HepG2 (cell line): ENCODE results near the gene JPH4. TPM values are rescaled to one million over a fixed set of nuclear protein-coding genes. Genes with fewer than 3 reads are reported as not detected.

ENCODE experiments used
- ARHGAP35 ChIP-seq: sonication (generic); formaldehyde crosslinking; IDR thresholded peaks from 2 replicates; pipeline ENCODE4 v1.9.0; 2022; ENCODE audit warnings: mild to moderate bottlenecking, inconsistent platforms, moderate library complexity, missing genetic modification reagents, borderline replicate concordance
- EED ChIP-seq: sonication (generic); formaldehyde crosslinking; IDR thresholded peaks from 2 replicates; pipeline ENCODE4 v1.5.0; 2020; ENCODE audit warnings: mild to moderate bottlenecking, missing genetic modification reagents
- FLYWCH1 ChIP-seq: sonication (generic); formaldehyde crosslinking; IDR thresholded peaks from 2 replicates; pipeline ENCODE4 v1.8.1; 2023; ENCODE audit warnings: mild to moderate bottlenecking, missing genetic modification reagents
- FOXP1 ChIP-seq, 2 experiments: fragments of 450-650 bp in 1 of 2; IDR thresholded peaks; 2 replicates each; pipeline ENCODE4 v1.6.1; 2017 to 2018; ENCODE audit warnings: antibody characterized with exemption in 1 of 2
- HOXA9 ChIP-seq: sonication (generic); formaldehyde crosslinking; IDR thresholded peaks from 2 replicates; pipeline ENCODE4 v1.8.1; 2022; ENCODE audit warnings: missing genetic modification reagents, mild to moderate bottlenecking, moderate library complexity, borderline replicate concordance
- KLF9 ChIP-seq: IDR thresholded peaks from 2 replicates; pipeline ENCODE4 v1.6.1; 2016; ENCODE audit warnings: low read depth
- MAFG ChIP-seq: sonication (generic); formaldehyde crosslinking; IDR thresholded peaks from 2 replicates; pipeline ENCODE4 v1.5.1; 2020; ENCODE audit warnings: mild to moderate bottlenecking, missing genetic modification reagents
- SIX4 ChIP-seq: sonication (generic); formaldehyde crosslinking; IDR thresholded peaks from 2 replicates; pipeline ENCODE4 v1.4.0; 2020; ENCODE audit warnings: missing genetic modification reagents
- SMAD1 ChIP-seq: sonication (generic); formaldehyde crosslinking; IDR thresholded peaks from 2 replicates; pipeline ENCODE4 v1.4.0; 2020; ENCODE audit warnings: missing genetic modification reagents, low read depth, mild to moderate bottlenecking, borderline replicate concordance
- SMARCC2 ChIP-seq: fragments of 450-650 bp; IDR thresholded peaks from 2 replicates; pipeline ENCODE4 v1.6.1; 2017; ENCODE audit warnings: antibody characterized with exemption, mild to moderate bottlenecking
- SNAI1 ChIP-seq: sonication (generic); formaldehyde crosslinking; IDR thresholded peaks from 2 replicates; pipeline ENCODE4 v1.5.0; 2020; ENCODE audit warnings: mild to moderate bottlenecking, missing genetic modification reagents, borderline replicate concordance
- ZBTB20 ChIP-seq: sonication (generic); formaldehyde crosslinking; IDR thresholded peaks from 2 replicates; pipeline ENCODE4 v1.8.1; 2023; ENCODE audit warnings: missing genetic modification reagents, low read depth, mild to moderate bottlenecking, borderline replicate concordance
- ZMYM4 ChIP-seq: sonication (generic); formaldehyde crosslinking; IDR thresholded peaks from 2 replicates; pipeline ENCODE4 v1.8.1; 2023; ENCODE audit warnings: mild to moderate bottlenecking, missing genetic modification reagents
- ZNF101 ChIP-seq: sonication (generic); formaldehyde crosslinking; IDR thresholded peaks from 2 replicates; pipeline ENCODE4 v1.4.0; 2020; ENCODE audit warnings: mild to moderate bottlenecking, low read depth, missing genetic modification reagents, borderline replicate concordance
- ZNF124 ChIP-seq: sonication (generic); formaldehyde crosslinking; IDR thresholded peaks from 2 replicates; pipeline ENCODE4 v1.4.0; 2020; ENCODE audit warnings: missing genetic modification reagents
- ZNF180 ChIP-seq: sonication (generic); formaldehyde crosslinking; IDR thresholded peaks from 2 replicates; pipeline ENCODE4 v1.4.0; 2020; ENCODE audit warnings: low read depth, missing genetic modification reagents, borderline replicate concordance
- ZNF230 ChIP-seq: sonication (generic); formaldehyde crosslinking; IDR thresholded peaks from 2 replicates; pipeline ENCODE4 v1.4.0; 2020; ENCODE audit warnings: mild to moderate bottlenecking, missing genetic modification reagents
- ZNF44 ChIP-seq: sonication (generic); formaldehyde crosslinking; IDR thresholded peaks from 2 replicates; pipeline ENCODE4 v1.5.1; 2020; ENCODE audit warnings: mild to moderate bottlenecking, missing genetic modification reagents
- ZNF839 ChIP-seq: sonication (generic); formaldehyde crosslinking; IDR thresholded peaks from 2 replicates; pipeline ENCODE4 v1.4.0; 2020; ENCODE audit warnings: missing genetic modification reagents, mild to moderate bottlenecking, borderline replicate concordance
- polyA plus RNA-seq, 8 experiments: library from polyadenylated mRNA; depleted of rRNA in 3 of 8; stranded (reverse) in 7 of 8; unstranded in 1 of 8; fragments of >200 nt; fragmentation: Illumina TruSeq in 4 of 8; extraction: Trizol in 4 of 8; gene quantifications; 2 replicates each; pipeline versions ENCODE4 v1.2.1 to v1.2.3, GENCODE V29; 2011 to 2016; ENCODE audit warnings: low read depth in 4 of 8, missing spikeins in 1 of 8, mixed read lengths in 1 of 8; ENCODE audit not compliant: insufficient read depth in 1 of 8
- total RNA-seq, 5 experiments: library from RNA; depleted of rRNA; stranded (reverse); fragments of >200 nt; fragmentation: Illumina TruSeq; extraction: Trizol; gene quantifications; 2 replicates each; pipeline ENCODE4 v1.2.3, GENCODE V29; 2016; ENCODE audit warnings: low read depth in 1 of 5
- TF ChIP-seq, protein P1 (sequence below), 2 experiments: IDR thresholded peaks; 2 replicates each; pipeline ENCODE4 v1.6.1; 2011 to 2012; ENCODE audit warnings: low read length in 2 of 2, borderline replicate concordance in 1 of 2, low read depth in 1 of 2, mild to moderate bottlenecking in 1 of 2, moderate library complexity in 1 of 2
- TF ChIP-seq, protein P2 (sequence below): sonication (generic); formaldehyde crosslinking; IDR thresholded peaks from 2 replicates; pipeline ENCODE4 v1.5.0; 2020; ENCODE audit warnings: missing genetic modification reagents, mild to moderate bottlenecking, borderline replicate concordance
- TF ChIP-seq, protein P3 (sequence below): conservative IDR thresholded peaks from 2 replicates; pipeline ENCODE4 v1.6.1; 2018; ENCODE audit warnings: missing genetic modification reagents

JPH4 gene
- total and polyA plus RNA-seq, 2 of the 13 experiments (the other 11 are each of a cell fraction or from before 2014, with no cell fraction given): 0.08 to 0.22 TPM

DNA sequence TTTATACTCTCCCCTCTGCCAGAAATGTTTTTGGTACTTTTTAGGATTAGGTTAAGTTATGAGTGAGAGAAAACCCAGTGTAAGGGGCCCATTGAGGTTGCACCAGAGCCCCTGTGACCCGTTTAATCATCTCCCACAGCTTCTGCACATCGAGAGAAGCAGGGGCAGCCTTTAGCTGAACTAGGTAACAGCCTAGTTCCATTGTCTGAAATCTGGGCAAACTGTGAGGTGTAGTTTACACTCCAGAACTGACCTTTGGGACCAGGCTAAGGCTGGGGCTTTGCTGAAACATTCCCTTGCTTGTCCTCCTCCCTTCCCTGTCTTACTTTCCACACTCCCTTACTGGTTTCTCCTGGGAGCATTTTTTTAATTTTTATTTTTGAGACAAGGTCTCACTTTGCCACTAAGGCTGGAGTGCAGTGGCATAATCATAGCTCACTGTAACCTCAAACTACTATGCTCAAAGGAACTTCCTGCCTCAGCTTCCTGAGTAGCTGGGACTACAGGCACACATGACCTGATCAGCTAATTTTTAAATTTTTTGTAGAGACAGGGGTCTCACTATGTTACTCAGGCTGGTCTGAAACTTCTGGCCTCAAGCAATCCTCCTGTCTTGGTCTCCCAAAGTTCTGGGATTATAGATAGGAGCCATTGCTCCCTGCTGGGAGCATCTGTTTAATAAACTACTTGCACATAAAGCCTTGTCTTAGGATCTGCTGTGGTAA, 31.7 kb upstream of the JPH4 start (continued):
- TF ChIP-seq, protein P1, sequence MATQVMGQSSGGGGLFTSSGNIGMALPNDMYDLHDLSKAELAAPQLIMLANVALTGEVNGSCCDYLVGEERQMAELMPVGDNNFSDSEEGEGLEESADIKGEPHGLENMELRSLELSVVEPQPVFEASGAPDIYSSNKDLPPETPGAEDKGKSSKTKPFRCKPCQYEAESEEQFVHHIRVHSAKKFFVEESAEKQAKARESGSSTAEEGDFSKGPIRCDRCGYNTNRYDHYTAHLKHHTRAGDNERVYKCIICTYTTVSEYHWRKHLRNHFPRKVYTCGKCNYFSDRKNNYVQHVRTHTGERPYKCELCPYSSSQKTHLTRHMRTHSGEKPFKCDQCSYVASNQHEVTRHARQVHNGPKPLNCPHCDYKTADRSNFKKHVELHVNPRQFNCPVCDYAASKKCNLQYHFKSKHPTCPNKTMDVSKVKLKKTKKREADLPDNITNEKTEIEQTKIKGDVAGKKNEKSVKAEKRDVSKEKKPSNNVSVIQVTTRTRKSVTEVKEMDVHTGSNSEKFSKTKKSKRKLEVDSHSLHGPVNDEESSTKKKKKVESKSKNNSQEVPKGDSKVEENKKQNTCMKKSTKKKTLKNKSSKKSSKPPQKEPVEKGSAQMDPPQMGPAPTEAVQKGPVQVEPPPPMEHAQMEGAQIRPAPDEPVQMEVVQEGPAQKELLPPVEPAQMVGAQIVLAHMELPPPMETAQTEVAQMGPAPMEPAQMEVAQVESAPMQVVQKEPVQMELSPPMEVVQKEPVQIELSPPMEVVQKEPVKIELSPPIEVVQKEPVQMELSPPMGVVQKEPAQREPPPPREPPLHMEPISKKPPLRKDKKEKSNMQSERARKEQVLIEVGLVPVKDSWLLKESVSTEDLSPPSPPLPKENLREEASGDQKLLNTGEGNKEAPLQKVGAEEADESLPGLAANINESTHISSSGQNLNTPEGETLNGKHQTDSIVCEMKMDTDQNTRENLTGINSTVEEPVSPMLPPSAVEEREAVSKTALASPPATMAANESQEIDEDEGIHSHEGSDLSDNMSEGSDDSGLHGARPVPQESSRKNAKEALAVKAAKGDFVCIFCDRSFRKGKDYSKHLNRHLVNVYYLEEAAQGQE (IDR thresholded peaks at IDR 0.05; ENCODE audit: borderline replicate concordance in 1 of 2, low read depth in 1 of 2, low read length in 2 of 2): peak in 1 of 2 experiments; percentile 62; a peak in 2 of 4 replicates
- TF ChIP-seq ZMYM4 (CRISPR knock-in tag) (no peak; the same call in 1 of the 2 replicates), ZNF180 (CRISPR knock-in tag) (no peak), EED (no peak), FOXP1 (IDR thresholded peaks at IDR 0.05) (no peak), FOXP1 (CRISPR knock-in tag; IDR thresholded peaks at IDR 0.05) (peak; percentile 66), KLF9 (CRISPR knock-in tag) (no peak), ZNF101 (no peak; the same call in 1 of the 2 replicates), SMAD1 (CRISPR knock-in tag) (no peak), SNAI1 (CRISPR knock-in tag) (no peak), ARHGAP35 (no peak), FLYWCH1 (CRISPR knock-in tag) (no peak), ZNF124 (0 out of 2 replicates have a peak, but pooled peaks have one; percentile 33), ZNF839 (CRISPR knock-in tag) (no peak), ZNF230 (CRISPR knock-in tag) (no peak), SIX4 (CRISPR knock-in tag) (no peak; the same call in none of the 2 replicates), SMARCC2 (no peak), HOXA9 (CRISPR knock-in tag) (no peak), ZNF44 (no peak), ZBTB20 (CRISPR knock-in tag) (no peak), MAFG (no peak)
- TF ChIP-seq, protein P2, sequence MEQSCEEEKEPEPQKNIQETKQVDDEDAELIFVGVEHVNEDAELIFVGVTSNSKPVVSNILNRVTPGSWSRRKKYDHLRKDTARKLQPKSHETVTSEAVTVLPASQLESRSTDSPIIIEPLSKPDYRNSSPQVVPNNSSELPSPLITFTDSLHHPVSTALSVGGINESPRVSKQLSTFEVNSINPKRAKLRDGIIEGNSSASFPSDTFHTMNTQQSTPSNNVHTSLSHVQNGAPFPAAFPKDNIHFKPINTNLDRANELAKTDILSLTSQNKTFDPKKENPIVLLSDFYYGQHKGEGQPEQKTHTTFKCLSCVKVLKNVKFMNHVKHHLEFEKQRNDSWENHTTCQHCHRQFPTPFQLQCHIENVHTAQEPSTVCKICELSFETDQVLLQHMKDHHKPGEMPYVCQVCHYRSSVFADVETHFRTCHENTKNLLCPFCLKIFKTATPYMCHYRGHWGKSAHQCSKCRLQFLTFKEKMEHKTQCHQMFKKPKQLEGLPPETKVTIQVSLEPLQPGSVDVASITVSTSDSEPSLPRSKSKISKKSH (CRISPR knock-in tag): no peak
- TF ChIP-seq, protein P3, sequence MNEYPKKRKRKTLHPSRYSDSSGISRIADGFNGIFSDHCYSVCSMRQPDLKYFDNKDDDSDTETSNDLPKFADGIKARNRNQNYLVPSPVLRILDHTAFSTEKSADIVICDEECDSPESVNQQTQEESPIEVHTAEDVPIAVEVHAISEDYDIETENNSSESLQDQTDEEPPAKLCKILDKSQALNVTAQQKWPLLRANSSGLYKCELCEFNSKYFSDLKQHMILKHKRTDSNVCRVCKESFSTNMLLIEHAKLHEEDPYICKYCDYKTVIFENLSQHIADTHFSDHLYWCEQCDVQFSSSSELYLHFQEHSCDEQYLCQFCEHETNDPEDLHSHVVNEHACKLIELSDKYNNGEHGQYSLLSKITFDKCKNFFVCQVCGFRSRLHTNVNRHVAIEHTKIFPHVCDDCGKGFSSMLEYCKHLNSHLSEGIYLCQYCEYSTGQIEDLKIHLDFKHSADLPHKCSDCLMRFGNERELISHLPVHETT (CRISPR knock-in tag): no peak
